Gastroesophageal sphincter (tissue), 3 donors: ENCODE data around the gene ZNF48.

ENCODE experiments used
- CTCF ChIP-seq, 4 experiments: fragments of 200-600 bp in 2 of 4; fragments of 450-650 bp in 2 of 4; sonication (generic) in 1 of 4; IDR thresholded peaks; one replicate each; pipeline ENCODE4 v1.5.1; 2017 to 2019; ENCODE audit warnings: antibody characterized with exemption in 4 of 4, mild to moderate bottlenecking in 2 of 4, moderate library complexity in 2 of 4
- EP300 ChIP-seq: sonication (generic); formaldehyde crosslinking; IDR thresholded peaks from one replicate; pipeline ENCODE4 v1.6.1; 2017; ENCODE audit warnings: antibody characterized with exemption, mild to moderate bottlenecking
- POLR2A ChIP-seq, 2 donors: fragments of 450-650 bp; IDR thresholded peaks; one replicate each; pipeline ENCODE4 v1.6.1; 2017; ENCODE audit warnings: antibody characterized with exemption in 2 of 2, mild to moderate bottlenecking in 2 of 2, moderate library complexity in 1 of 2
- POLR2AphosphoS5 ChIP-seq: sonication (generic); formaldehyde crosslinking; IDR thresholded peaks from one replicate; pipeline ENCODE4 v1.6.1; 2017; ENCODE audit warnings: antibody characterized with exemption

GRCh38 chr16:30429678-30430427 is 34.6 kb downstream of the ZNF48 start, which contains the start of gene DCTPP1:
- TF ChIP-seq CTCF (IDR thresholded peaks at IDR 0.05) (peak in 3 of 4 experiments; percentile 76 to 89 (median 85)), POLR2AphosphoS5 (peak; percentile 44), POLR2A (IDR thresholded peaks at IDR 0.05) (no peak), EP300 (no peak)
